Fibroblast of the aortic adventitia (primary cell): Measurements from ENCODE around the gene KRTAP5-3. TPM values are rescaled to one million over a fixed set of nuclear protein-coding genes. Genes with fewer than 3 reads are reported as not detected.
A peak's percentile ranks its signal among the peaks of the same experiment; 100 is the strongest.

Experiments
- DNase-seq: peaks from one replicate; pipeline ENCODE4 v3.0.0-alpha.2; 2010; ENCODE audit warnings: low read depth
- H3K4me3 ChIP-seq: 2 replicates; pipeline ENCODE4 v1.5.1; 2011; ENCODE audit warnings: low read depth, mild to moderate bottlenecking, control low read depth, low read length, moderate library complexity
- total RNA-seq: library from RNA; depleted of rRNA; stranded (reverse); fragments of >200 nt; gene quantifications from 2 replicates; pipeline ENCODE4 v1.2.3, GENCODE V29; 2012; ENCODE audit warnings: low replicate concordance
- TF ChIP-seq, protein P1 (sequence below): IDR thresholded peaks from 2 replicates; pipeline ENCODE4 v1.5.1; 2011; ENCODE audit warnings: mild to moderate bottlenecking, low read length, control low read depth, inconsistent platforms; ENCODE audit not compliant: insufficient read depth

Gene KRTAP5-3
- total RNA-seq, 1 donor: not detected

DNA sequence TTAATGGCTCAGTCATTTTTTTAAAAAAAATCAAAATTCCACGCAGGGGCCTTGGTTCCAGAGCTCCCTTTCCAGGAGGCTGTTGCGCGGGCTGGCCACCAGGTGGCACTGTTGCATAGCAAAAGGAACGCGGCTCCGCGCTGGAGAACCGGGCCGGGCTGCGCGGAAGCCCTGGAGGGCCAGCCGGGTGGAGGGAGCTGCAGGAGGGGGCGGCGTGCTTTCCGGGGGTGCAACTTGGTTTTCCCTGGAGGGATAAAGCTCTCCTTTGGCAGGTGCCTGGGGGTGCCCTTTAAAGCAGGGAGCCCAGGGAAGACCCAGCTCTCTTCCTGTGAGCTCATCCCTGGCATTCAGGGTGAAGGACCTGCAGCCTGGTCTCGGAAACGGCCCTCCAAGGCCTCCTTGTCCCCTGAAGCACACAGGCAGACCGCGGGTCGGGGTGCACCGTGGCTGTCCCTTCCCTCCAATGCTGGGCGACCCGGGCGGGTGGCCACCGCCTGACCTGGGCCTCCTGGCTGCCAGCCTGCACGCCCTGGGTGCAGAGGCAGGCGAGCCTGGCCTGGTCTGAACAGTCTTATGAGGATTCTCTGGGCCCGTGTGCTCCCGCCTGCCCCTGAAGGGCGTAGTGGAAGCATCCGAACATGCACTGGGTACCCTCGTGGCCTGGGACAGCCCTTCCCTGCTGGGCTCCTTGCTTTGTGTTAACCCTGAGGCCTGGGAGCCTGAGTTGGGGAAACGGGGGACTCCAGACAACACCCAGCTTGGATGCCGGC, 44.7 kb upstream of the KRTAP5-3 start:
- DNase-seq: peak; percentile 56

DNA sequence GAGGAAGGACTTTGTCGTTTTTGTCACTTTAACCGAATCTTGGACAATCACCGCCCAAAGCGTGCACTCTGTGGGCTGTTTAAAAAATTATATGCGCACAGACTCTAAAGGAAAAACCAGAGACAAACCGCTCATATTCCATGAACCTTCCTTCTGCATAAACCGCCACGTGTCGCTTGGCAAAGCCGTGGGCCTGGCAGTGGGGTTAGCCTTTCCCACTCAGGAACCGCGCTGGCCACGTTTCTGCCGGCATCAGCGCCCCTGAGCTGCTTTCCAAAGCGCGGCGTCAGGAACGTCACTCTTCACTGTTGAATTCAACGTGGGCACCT, 44.1 kb upstream of the KRTAP5-3 start:
- DNase-seq: no peak
- TF ChIP-seq, protein P1, sequence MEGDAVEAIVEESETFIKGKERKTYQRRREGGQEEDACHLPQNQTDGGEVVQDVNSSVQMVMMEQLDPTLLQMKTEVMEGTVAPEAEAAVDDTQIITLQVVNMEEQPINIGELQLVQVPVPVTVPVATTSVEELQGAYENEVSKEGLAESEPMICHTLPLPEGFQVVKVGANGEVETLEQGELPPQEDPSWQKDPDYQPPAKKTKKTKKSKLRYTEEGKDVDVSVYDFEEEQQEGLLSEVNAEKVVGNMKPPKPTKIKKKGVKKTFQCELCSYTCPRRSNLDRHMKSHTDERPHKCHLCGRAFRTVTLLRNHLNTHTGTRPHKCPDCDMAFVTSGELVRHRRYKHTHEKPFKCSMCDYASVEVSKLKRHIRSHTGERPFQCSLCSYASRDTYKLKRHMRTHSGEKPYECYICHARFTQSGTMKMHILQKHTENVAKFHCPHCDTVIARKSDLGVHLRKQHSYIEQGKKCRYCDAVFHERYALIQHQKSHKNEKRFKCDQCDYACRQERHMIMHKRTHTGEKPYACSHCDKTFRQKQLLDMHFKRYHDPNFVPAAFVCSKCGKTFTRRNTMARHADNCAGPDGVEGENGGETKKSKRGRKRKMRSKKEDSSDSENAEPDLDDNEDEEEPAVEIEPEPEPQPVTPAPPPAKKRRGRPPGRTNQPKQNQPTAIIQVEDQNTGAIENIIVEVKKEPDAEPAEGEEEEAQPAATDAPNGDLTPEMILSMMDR: no peak

More for the DNA sequence above, 44.7 kb upstream of the KRTAP5-3 start:
- TF ChIP-seq, protein P1: peak; percentile 96
- H3K4me3 ChIP-seq: no peak overlapping the region

DNA sequence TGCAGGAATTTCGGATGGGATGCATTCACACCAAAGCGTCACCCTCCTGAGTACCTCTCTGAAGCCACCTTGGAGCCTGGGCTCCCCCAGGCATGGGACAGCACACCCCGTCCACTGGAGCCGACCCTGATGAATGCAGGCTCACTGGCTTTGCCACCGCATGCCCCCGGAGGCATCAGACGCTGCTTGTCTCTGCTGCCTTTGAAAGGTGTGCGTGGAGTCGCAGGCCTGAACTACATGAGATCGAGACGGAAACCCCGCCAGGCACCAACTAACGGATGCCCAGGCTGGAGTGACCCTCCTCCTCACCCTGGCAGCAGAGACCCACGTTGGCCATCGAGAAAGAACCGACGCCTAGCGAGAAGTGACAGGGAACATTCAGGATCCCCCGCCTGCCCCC, 43.8 kb upstream of the KRTAP5-3 start:
- DNase-seq: no peak

More for the DNA sequence above, 44.1 kb upstream of the KRTAP5-3 start:
- H3K4me3 ChIP-seq: no peak overlapping the region

DNA sequence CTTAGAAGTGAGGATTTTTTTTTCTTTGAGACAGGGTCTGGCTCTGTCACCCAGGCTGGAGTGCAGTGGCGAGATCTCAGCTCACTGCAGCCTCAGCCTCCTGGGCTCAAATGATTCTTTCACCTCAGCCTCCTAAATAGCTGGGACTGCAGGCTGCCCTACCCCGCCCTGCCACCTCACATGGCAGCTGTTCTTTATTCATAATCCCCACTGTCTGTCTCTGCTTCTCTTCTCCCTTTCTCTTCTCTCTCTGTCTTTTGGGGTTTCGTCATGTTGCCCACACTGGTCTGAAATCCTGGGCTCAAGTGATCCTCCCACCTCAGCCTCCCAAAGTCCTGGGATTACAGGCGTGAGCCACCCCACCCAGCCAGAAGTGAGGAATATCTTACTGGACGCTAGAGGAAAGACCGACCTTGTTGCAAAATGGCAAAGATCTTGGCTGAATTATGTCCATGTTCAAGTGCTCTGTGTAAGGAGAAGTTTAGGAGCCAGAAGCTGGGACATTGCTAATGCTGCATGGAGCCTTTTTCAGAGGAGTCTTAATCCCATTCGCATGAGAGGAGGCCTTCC, 43.2 kb upstream of the KRTAP5-3 start:
- TF ChIP-seq, protein P1: no peak
- no peak overlapping the region for H3K4me3 ChIP-seq
- DNase-seq: no peak

More for the DNA sequence above, 43.8 kb upstream of the KRTAP5-3 start:
- TF ChIP-seq, protein P1: no peak
- no peak overlapping the region for H3K4me3 ChIP-seq

DNA sequence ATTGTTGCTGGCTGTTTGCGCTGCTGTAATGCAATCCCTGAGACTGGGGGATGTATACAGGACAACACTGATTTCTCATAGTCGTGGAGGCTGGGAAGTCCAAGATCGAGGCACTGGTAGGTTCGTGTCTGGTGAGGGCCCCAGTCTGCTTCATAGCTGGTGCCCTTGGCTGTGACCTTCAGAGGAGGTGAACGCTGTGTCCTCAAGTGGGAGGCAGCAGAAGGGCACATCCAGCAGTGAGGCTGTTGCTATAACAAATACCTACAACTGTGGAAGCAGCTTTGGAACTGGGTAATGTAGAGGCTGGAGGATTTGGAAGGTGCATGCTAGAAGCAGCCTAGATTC, 42.6 kb upstream of the KRTAP5-3 start:
- TF ChIP-seq, protein P1: no peak
- no peak for DNase-seq
- no peak overlapping the region for H3K4me3 ChIP-seq

DNA sequence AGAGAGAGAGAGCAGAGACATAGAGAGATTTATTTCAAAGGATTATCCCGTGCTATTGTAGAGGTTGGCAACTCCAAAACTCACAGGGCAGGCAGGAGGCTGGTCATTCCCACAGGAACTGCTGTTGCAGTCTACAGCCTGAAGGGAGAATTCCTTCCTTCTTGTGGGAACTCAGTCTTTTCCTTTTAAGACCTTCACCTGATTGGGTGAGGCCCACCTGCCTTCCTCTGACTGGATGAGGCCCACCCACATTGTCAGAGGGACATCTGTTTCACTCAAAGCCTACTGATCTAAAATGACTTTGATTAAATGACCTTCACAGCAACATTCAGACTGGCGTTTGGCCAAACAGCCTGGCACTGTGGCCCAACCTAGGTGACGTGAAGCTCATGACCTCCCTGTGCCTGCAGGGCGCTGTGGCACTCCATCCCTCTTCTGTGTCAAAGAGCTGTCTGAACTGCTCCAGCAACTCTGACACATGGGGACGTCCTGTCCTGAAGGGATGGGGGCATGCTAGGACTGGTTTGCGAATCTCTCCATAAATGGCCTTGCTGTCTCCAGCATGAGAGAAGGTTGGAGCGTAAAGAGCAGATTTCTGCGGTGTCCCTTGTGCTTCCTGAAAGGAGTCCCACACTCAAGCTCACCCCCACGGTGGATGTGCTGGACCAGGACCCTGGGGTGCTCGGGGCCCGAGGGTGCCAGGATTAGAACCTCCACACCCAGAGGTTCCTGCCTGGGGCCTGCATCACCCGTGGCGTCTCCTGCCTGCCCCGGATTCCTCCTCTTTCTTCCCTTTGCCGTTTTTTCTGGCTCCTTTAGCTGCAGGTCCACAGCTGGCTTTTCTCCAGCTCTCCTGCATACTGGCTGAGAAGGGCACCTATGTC, 42.0 kb upstream of the KRTAP5-3 start:
- no peak for DNase-seq
- no peak overlapping the region for H3K4me3 ChIP-seq
- TF ChIP-seq, protein P1: no peak
